Parathyroid adenoma (tissue), 2 donors: Measurements from ENCODE around the gene DYNLT1.
A peak's percentile ranks its signal among the peaks of the same experiment; 100 is the strongest.

Experiments used
- H2AFZ ChIP-seq: fragments of 300-600 bp; sonication (generic); one replicate; pipeline ENCODE4 v1.7.0; 2017; ENCODE audit warnings: antibody characterized with exemption, mild to moderate bottlenecking
- H3K27ac ChIP-seq: fragments of 300-600 bp; sonication (generic); one replicate; pipeline ENCODE4 v1.7.0; 2017
- H3K27me3 ChIP-seq: fragments of 300-600 bp; sonication (generic); one replicate; pipeline ENCODE4 v1.7.0; 2017; ENCODE audit warnings: low read length; ENCODE audit not compliant: control insufficient read depth, insufficient read depth
- H3K36me3 ChIP-seq: fragments of 300-600 bp; sonication (generic); one replicate; pipeline ENCODE4 v1.7.0; 2017; ENCODE audit warnings: low read length; ENCODE audit not compliant: control insufficient read depth, insufficient read depth
- H3K4me1 ChIP-seq: fragments of 300-600 bp; sonication (generic); one replicate; pipeline ENCODE4 v1.7.0; 2017; ENCODE audit warnings: control low read depth
- H3K4me2 ChIP-seq: fragments of 300-600 bp; sonication (generic); one replicate; pipeline ENCODE4 v1.7.0; 2017; ENCODE audit warnings: low read length
- H3K4me3 ChIP-seq: fragments of 300-600 bp; sonication (generic); one replicate; pipeline ENCODE4 v1.7.0; 2017; ENCODE audit warnings: low read depth, low read length
- H3K79me2 ChIP-seq: fragments of 300-600 bp; sonication (generic); one replicate; pipeline ENCODE4 v1.7.0; 2017; ENCODE audit warnings: control low read depth
- H3K9ac ChIP-seq: fragments of 300-600 bp; sonication (generic); one replicate; pipeline ENCODE4 v1.7.0; 2017; ENCODE audit warnings: mild to moderate bottlenecking
- H3K9me3 ChIP-seq: fragments of 300-600 bp; sonication (generic); one replicate; pipeline ENCODE4 v1.7.0; 2017; ENCODE audit warnings: low read length; ENCODE audit not compliant: control insufficient read depth
- TF ChIP-seq, protein P1 (sequence below): fragments of 300-600 bp; sonication (generic); IDR thresholded peaks from one replicate; pipeline ENCODE4 v1.7.0; 2017; ENCODE audit warnings: antibody characterized with exemption, mild to moderate bottlenecking
- donor health status: primary hyperparathyroidism.

Gene DYNLT1

DNA sequence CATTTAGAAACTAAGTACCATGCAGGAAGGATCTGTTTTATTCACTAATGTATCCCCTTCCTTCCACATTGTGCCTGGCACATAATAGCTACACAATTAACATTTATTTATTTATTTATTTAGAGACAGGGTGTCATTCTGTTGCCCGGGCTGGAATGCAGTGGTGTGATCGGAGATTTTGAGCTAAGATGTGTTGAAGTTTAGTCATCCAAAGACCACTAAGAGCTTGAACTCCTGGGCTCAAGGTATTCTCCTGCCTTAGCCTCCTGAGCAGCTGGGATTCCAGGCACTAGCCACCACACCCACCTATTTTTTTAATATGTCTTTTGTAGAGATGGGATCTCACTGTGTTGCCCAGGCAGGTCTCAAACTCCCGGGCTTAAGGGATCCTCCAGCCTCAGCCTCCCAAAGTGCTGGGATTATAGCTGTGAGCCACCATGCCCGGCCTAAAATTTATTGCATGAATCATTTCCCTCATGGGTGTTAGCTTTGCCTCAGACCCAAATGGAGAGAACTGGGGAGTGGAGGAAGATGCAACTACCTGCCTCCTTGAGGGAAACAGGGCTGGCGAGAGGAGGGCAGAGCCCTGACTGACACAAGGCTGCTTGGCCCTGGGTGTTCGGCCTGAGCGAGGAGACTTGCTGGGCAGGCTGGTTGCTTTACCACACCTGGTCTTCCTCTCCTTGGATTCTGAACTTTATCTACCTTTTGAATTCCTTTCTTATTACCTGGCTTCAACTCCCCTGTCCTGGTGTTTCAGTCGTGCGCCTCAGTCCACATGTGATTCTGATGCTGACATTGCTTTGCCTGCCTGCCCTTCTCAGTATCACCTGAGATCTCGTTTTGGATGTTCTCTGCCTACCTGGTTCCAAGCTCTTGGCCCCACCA is 1.7 kb upstream of the DYNLT1 start:
- H3K4me3 ChIP-seq, result no peak overlapping the region
- no peaks in the 10 kb centered on the region for H3K36me3 ChIP-seq
- no peak overlapping the region for H3K9ac ChIP-seq
- H3K4me2 ChIP-seq, result no peak overlapping the region
- no peaks in the 10 kb centered on the region for H3K79me2 ChIP-seq
- no peaks in the 10 kb centered on the region for H3K9me3 ChIP-seq
- H3K27me3 ChIP-seq, result no peaks in the 10 kb centered on the region
- H3K27ac ChIP-seq, result peak overlapping the region; percentile 92
- peak overlapping the region; percentile 43 for H2AFZ ChIP-seq
- TF ChIP-seq, protein P1, sequence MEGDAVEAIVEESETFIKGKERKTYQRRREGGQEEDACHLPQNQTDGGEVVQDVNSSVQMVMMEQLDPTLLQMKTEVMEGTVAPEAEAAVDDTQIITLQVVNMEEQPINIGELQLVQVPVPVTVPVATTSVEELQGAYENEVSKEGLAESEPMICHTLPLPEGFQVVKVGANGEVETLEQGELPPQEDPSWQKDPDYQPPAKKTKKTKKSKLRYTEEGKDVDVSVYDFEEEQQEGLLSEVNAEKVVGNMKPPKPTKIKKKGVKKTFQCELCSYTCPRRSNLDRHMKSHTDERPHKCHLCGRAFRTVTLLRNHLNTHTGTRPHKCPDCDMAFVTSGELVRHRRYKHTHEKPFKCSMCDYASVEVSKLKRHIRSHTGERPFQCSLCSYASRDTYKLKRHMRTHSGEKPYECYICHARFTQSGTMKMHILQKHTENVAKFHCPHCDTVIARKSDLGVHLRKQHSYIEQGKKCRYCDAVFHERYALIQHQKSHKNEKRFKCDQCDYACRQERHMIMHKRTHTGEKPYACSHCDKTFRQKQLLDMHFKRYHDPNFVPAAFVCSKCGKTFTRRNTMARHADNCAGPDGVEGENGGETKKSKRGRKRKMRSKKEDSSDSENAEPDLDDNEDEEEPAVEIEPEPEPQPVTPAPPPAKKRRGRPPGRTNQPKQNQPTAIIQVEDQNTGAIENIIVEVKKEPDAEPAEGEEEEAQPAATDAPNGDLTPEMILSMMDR, result no peak
- peaks cover 28% of the 10 kb centered on the region for H3K4me1 ChIP-seq

DNA sequence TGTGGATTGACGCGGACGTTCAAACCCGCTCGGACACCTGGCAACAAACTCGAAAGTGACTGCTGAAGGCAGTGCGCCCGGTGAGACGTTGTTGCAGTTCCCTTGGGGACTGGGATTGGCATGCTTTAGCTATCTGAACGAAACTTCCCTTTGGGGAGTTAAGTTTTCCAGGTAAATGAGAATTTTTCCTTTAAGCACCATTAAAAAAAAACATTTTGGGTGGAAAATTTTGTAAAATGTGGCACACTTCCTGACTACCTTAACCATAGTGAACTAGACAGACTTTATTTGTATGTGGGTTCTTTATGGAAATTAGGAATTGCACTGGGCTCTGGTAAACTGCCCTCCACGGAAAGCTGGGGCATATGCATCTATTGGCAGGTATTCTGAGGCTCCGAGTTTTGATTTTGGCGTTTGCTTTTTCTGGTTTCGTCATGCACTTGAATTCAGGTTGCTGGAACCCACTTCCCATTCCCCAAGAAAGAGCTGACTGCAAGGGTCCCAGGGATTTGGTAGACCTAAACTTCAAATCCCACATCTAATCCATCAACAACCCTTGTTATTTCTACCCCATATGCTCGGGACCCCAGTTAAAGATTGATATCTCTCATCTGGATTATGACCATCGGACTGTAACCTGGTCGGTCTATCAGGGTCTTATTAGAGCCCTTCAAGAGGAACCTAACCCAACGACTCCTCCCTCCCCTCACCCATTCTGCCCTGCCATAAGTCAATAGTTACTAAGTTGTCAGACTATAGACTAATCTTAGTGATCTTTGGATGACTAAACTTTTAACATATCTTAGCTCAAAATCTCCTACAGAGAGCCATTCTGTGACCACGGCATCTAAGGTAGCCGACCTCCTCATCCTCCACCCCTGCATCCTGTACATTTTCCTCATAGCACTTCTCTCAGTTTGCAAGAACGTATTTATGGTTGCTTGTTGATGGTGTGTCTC is 800 bp upstream of the DYNLT1 start:
- Histone ChIP-seq H3K27ac (peak overlapping the region; percentile 92), H3K4me3 (peak overlapping the region; percentile 97), H3K4me1 (peaks cover 28% of the 10 kb centered on the region), H3K36me3 (no peaks in the 10 kb centered on the region), H2AFZ (peak overlapping the region; percentile 85), H3K79me2 (peaks cover 4% of the 10 kb centered on the region), H3K9me3 (no peaks in the 10 kb centered on the region), H3K4me2 (peak overlapping the region; percentile 94), H3K9ac (no peak overlapping the region), H3K27me3 (no peaks in the 10 kb centered on the region)
- TF ChIP-seq, protein P1, result no peak

DNA sequence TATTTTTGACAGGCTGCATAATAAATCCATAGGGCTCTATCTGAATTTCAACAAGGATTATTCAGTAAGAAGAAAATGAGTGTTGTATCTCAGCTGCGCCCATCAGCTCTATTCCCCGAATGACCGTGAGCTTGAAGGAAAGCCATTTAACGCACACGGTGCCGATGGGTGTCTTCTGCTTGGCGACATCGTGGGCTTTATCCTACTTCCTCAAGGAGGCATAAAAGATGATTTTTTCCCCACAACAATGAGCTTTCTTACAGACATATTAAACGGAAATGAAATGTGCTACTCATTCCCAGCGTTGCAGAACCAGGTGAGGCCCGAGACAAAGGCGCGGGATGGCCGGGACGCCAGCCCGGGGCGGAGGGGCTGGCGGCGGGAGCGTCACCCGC is 710 bp downstream of the DYNLT1 start:
- peaks cover 28% of the 10 kb centered on the region for H3K4me1 ChIP-seq
- H3K27ac ChIP-seq, result peak overlapping the region; percentile 92
- TF ChIP-seq, protein P1, result no peak
- peak overlapping the region; percentile 97 for H3K4me3 ChIP-seq
- H3K79me2 ChIP-seq, result peaks cover 19% of the 10 kb centered on the region
- H3K27me3 ChIP-seq, result no peaks in the 10 kb centered on the region
- H3K9me3 ChIP-seq, result no peaks in the 10 kb centered on the region
- peak overlapping the region; percentile 81 for H3K9ac ChIP-seq
- H3K36me3 ChIP-seq, result no peaks in the 10 kb centered on the region
- H2AFZ ChIP-seq, result peak overlapping the region; percentile 85
- H3K4me2 ChIP-seq, result peak overlapping the region; percentile 94

DNA sequence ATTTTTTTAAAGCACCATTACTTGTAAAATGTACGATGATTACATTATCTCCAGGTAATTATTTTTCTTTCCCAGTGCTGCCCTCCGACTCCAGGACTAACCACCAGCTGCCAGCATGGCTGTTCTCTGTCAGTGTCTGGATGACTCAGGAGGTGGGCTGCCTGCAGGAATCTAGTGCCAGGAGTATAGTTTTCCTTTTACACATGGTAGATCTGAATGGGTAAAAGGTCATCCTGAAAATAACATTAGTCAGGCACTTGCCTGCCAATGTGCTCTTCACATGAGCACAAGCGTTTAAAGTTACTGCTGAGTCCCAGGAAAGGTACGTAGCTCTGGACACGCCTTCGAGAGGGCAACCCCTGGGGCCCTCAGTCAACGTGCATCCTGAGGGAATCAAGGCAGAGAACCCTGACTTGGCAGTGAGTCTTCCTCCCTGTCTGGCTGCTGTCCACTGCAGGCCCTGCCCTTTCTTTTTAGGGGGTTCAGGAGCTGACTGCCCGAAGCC is 2.4 kb downstream of the DYNLT1 start:
- Histone ChIP-seq H3K9ac (no peak overlapping the region), H3K36me3 (no peaks in the 10 kb centered on the region), H3K27ac (peak overlapping the region; percentile 92), H3K27me3 (no peaks in the 10 kb centered on the region), H3K4me2 (peak overlapping the region; percentile 32), H3K9me3 (no peaks in the 10 kb centered on the region), H3K79me2 (peaks cover 21% of the 10 kb centered on the region), H3K4me1 (peaks cover 28% of the 10 kb centered on the region), H2AFZ (no peak overlapping the region), H3K4me3 (peak overlapping the region; percentile 17)
- TF ChIP-seq, protein P1, result no peak
